Trophoblast cell (in vitro differentiated cells and primary cell): ENCODE data around the gene XBP1.
"Not testable (repeated sequence)": the region's sequence is repeated elsewhere in the genome, so short reads cannot be mapped to it uniquely, and the experiment has no call there.

Source experiments
- DNase-seq, 2 donors: peaks; one replicate each; pipeline ENCODE4 v3.0.0-alpha.2; 2016
- H2AFZ ChIP-seq: 2 replicates; pipeline ENCODE4 v1.6.1; 2013; ENCODE audit warnings: low read length, moderate library complexity, mild to moderate bottlenecking; ENCODE audit not compliant: insufficient read depth, poor library complexity
- H2AK5ac ChIP-seq: 2 replicates; pipeline ENCODE4 v1.6.1; 2013; ENCODE audit warnings: mild to moderate bottlenecking, low read length
- H2BK120ac ChIP-seq: 2 replicates; pipeline ENCODE4 v1.6.1; 2013; ENCODE audit warnings: low read length, mild to moderate bottlenecking, moderate library complexity; ENCODE audit not compliant: insufficient read depth, poor library complexity
- H2BK12ac ChIP-seq: 2 replicates; pipeline ENCODE4 v1.6.1; 2013; ENCODE audit warnings: mild to moderate bottlenecking, low read length, moderate library complexity
- H2BK5ac ChIP-seq: 2 replicates; pipeline ENCODE4 v1.6.1; 2013; ENCODE audit warnings: low read length, low read depth, moderate library complexity, mild to moderate bottlenecking; ENCODE audit not compliant: poor library complexity
- H3K14ac ChIP-seq: 2 replicates; pipeline ENCODE4 v1.6.1; 2013; ENCODE audit warnings: mild to moderate bottlenecking, low read length
- H3K18ac ChIP-seq: 2 replicates; pipeline ENCODE4 v1.6.1; 2013; ENCODE audit warnings: mild to moderate bottlenecking, low read length
- H3K23ac ChIP-seq: 2 replicates; pipeline ENCODE4 v1.6.1; 2013; ENCODE audit warnings: low read length
- H3K27ac ChIP-seq: 2 replicates; pipeline ENCODE4 v1.5.1; 2013; ENCODE audit warnings: low read depth, mild to moderate bottlenecking, inconsistent platforms, low read length, moderate library complexity
- H3K27me3 ChIP-seq: 2 replicates; pipeline ENCODE4 v1.6.1; 2013; ENCODE audit warnings: inconsistent platforms, mild to moderate bottlenecking, low read length, moderate library complexity; ENCODE audit not compliant: insufficient read depth
- H3K36me3 ChIP-seq, 2 experiments: 1 replicate in 1 of 2; 2 replicates in 1 of 2; pipeline ENCODE4 v1.6.1; 2013; ENCODE audit warnings: low read length in 2 of 2, mild to moderate bottlenecking in 2 of 2, moderate library complexity in 1 of 2; ENCODE audit not compliant: insufficient read depth in 2 of 2, control insufficient read depth in 1 of 2
- H3K4ac ChIP-seq: 2 replicates; pipeline ENCODE4 v1.6.1; 2013; ENCODE audit warnings: low read depth, mild to moderate bottlenecking, low read length, moderate library complexity
- H3K4me1 ChIP-seq, 2 experiments: 1 replicate in 1 of 2; 2 replicates in 1 of 2; pipeline ENCODE4 v1.6.1; 2013; ENCODE audit warnings: low read length in 2 of 2, mild to moderate bottlenecking in 2 of 2, moderate library complexity in 1 of 2; ENCODE audit not compliant: insufficient read depth in 2 of 2, control insufficient read depth in 1 of 2
- H3K4me2 ChIP-seq: 2 replicates; pipeline ENCODE4 v1.6.1; 2013; ENCODE audit warnings: inconsistent platforms, mild to moderate bottlenecking, low read length, moderate library complexity
- H3K4me3 ChIP-seq: 2 replicates; pipeline ENCODE4 v1.5.1; 2013; ENCODE audit warnings: mild to moderate bottlenecking, low read depth, low read length, inconsistent platforms
- H3K79me1 ChIP-seq: one replicate; pipeline ENCODE4 v1.6.1; 2013; ENCODE audit warnings: low read length
- H3K79me2 ChIP-seq: 2 replicates; pipeline ENCODE4 v1.6.1; 2013; ENCODE audit warnings: low read length, mild to moderate bottlenecking; ENCODE audit not compliant: control insufficient read depth, insufficient read depth, poor library complexity
- H3K9ac ChIP-seq: 2 replicates; pipeline ENCODE4 v1.6.1; 2013; ENCODE audit warnings: mild to moderate bottlenecking, low read length
- H3K9me3 ChIP-seq: 2 replicates; pipeline ENCODE4 v1.6.1; 2013; ENCODE audit warnings: low read depth, mild to moderate bottlenecking, control low read depth, inconsistent platforms, low read length; ENCODE audit not compliant: insufficient read depth
- H4K12ac ChIP-seq: 2 replicates; pipeline ENCODE4 v1.6.1; 2013; ENCODE audit warnings: low read depth, mild to moderate bottlenecking, low read length, moderate library complexity
- H4K8ac ChIP-seq: 2 replicates; pipeline ENCODE4 v1.6.1; 2013; ENCODE audit warnings: low read depth, mild to moderate bottlenecking, low read length, moderate library complexity
- H4K91ac ChIP-seq: one replicate; pipeline ENCODE4 v1.6.1; 2013; ENCODE audit warnings: low read depth, mild to moderate bottlenecking, low read length, moderate library complexity
- WGBS: extraction: QIAGEN DNeasy Blood & Tissue Kit; methylation state at CpG from one replicate; pipeline ENCODE4 v1.1.7; 2013; ENCODE audit warnings: missing lambda C conversion rate; ENCODE audit not compliant: insufficient read length, insufficient coverage; ENCODE audit errors: extremely low coverage; 5-methylcytosine and 5-hydroxymethylcytosine counted together

The XBP1 gene

GRCh38 chr22:28829358-28830181 is 29.2 kb upstream of the XBP1 start:
- no peak overlapping the region for H3K14ac ChIP-seq
- no peak overlapping the region for H3K23ac ChIP-seq
- H3K4me2 ChIP-seq, result no peak overlapping the region
- no peak overlapping the region for H2AK5ac ChIP-seq
- H4K12ac ChIP-seq, result no peak overlapping the region
- no peaks in the 10 kb centered on the region for H3K79me2 ChIP-seq
- no peak overlapping the region for H3K9ac ChIP-seq
- no peaks in the 10 kb centered on the region for H3K4me1 ChIP-seq
- no peaks in the 10 kb centered on the region for H3K27me3 ChIP-seq
- H3K9me3 ChIP-seq, result peaks cover 3% of the 10 kb centered on the region
- peak; percentile 53 to 89 for DNase-seq
- no peak overlapping the region for H3K18ac ChIP-seq
- no peak overlapping the region for H3K4me3 ChIP-seq
- no peak overlapping the region for H2BK5ac ChIP-seq
- no CpG with 5 or more reads among the region's 12 CpGs for WGBS
- H2AFZ ChIP-seq, result no peak overlapping the region
- no peak overlapping the region for H3K4ac ChIP-seq
- H2BK120ac ChIP-seq, result no peak overlapping the region
- no peaks in the 10 kb centered on the region for H3K36me3 ChIP-seq
- H4K8ac ChIP-seq, result no peak overlapping the region
- no peaks in the 10 kb centered on the region for H3K79me1 ChIP-seq
- no peak overlapping the region for H3K27ac ChIP-seq
- H4K91ac ChIP-seq, result no peak overlapping the region
- no peak overlapping the region for H2BK12ac ChIP-seq

GRCh38 chr22:28826921-28827320 is 26.6 kb upstream of the XBP1 start:
- no peak overlapping the region for H2BK12ac ChIP-seq
- H2AFZ ChIP-seq, result no peak overlapping the region
- H3K27me3 ChIP-seq, result no peaks in the 10 kb centered on the region
- peaks cover 0 to 2% of the 10 kb centered on the region in 2 experiments for H3K4me1 ChIP-seq
- H3K4ac ChIP-seq, result no peak overlapping the region
- H3K23ac ChIP-seq, result no peak overlapping the region
- H3K79me1 ChIP-seq, result no peaks in the 10 kb centered on the region
- no peak overlapping the region for H2BK120ac ChIP-seq
- WGBS, result no CpG with 5 or more reads among the region's 7 CpGs
- no peak overlapping the region for H4K12ac ChIP-seq
- H3K4me2 ChIP-seq, result no peak overlapping the region
- no peak overlapping the region for H3K27ac ChIP-seq
- DNase-seq, result no peak
- no peaks in the 10 kb centered on the region for H3K79me2 ChIP-seq
- no peak overlapping the region for H4K91ac ChIP-seq
- no peak overlapping the region for H3K4me3 ChIP-seq
- no peak overlapping the region for H2AK5ac ChIP-seq
- H3K36me3 ChIP-seq, result no peaks in the 10 kb centered on the region
- H2BK5ac ChIP-seq, result no peak overlapping the region
- no peak overlapping the region for H3K14ac ChIP-seq
- no peaks in the 10 kb centered on the region for H3K9me3 ChIP-seq
- H3K9ac ChIP-seq, result no peak overlapping the region
- H4K8ac ChIP-seq, result no peak overlapping the region
- H3K18ac ChIP-seq, result no peak overlapping the region

GRCh38 chr22:28826430-28826829 is 26.1 kb upstream of the XBP1 start:
- not testable (repeated sequence) for H2BK5ac ChIP-seq, H3K9me3 ChIP-seq, H2BK12ac ChIP-seq, H3K14ac ChIP-seq, DNase-seq, H3K79me2 ChIP-seq, H3K4me3 ChIP-seq, H3K4me2 ChIP-seq, H2BK120ac ChIP-seq, H4K12ac ChIP-seq, H2AK5ac ChIP-seq, H3K4me1 ChIP-seq, H3K23ac ChIP-seq, H3K36me3 ChIP-seq, H4K8ac ChIP-seq, H3K9ac ChIP-seq, H3K18ac ChIP-seq, H3K79me1 ChIP-seq, H3K27ac ChIP-seq, H3K27me3 ChIP-seq, H2AFZ ChIP-seq, H3K4ac ChIP-seq, H4K91ac ChIP-seq
- no CpG with 5 or more reads among the region's 4 CpGs for WGBS

- not testable (repeated sequence) for H4K8ac ChIP-seq, H4K12ac ChIP-seq, H2AFZ ChIP-seq, H3K4me1 ChIP-seq, H3K4ac ChIP-seq, H2BK120ac ChIP-seq, H3K14ac ChIP-seq, H3K4me3 ChIP-seq, H3K18ac ChIP-seq, H3K9me3 ChIP-seq, H3K27ac ChIP-seq, H3K27me3 ChIP-seq, H3K79me1 ChIP-seq, H4K91ac ChIP-seq, H3K4me2 ChIP-seq, H3K79me2 ChIP-seq, H3K23ac ChIP-seq, H3K9ac ChIP-seq, H2AK5ac ChIP-seq, H3K36me3 ChIP-seq, H2BK5ac ChIP-seq, H2BK12ac ChIP-seq
- peak in 1 of 2 donors; percentile 8 for DNase-seq
- WGBS, result no CpG with 5 or more reads among the region's 9 CpGs
These were observed 24.1 kb upstream of the XBP1 start for GRCh38 chr22:28824455-28824854.
